LoVo (cell line): ENCODE data around the gene NAA38.
A peak's percentile ranks its signal among the peaks of the same experiment; 100 is the strongest.

Experiments
- DNase-seq: peaks from one replicate; pipeline ENCODE4 v3.0.0-alpha.2; 2016; ENCODE audit warnings: low spot score

The NAA38 gene

GRCh38 chr17:7852919-7853690 lies 4.3 kb downstream of the NAA38 start:
- DNase-seq = no peak

GRCh38 chr17:7852262-7852670 lies 5.1 kb downstream of the NAA38 start:
- no peak for DNase-seq

GRCh38 chr17:7851438-7852261 lies 5.7 kb downstream of the NAA38 start:
- DNase-seq = peak; percentile 93

GRCh38 chr17:7850701-7851437 lies 6.5 kb downstream of the NAA38 start:
- no peak for DNase-seq

- DNase-seq = no peak
Observed at GRCh38 chr17:7849751-7850504, 7.4 kb downstream of the NAA38 start.

- DNase-seq = no peak
Observed at GRCh38 chr17:7849130-7849750, 8.1 kb downstream of the NAA38 start.

GRCh38 chr17:7848739-7849129 lies 8.6 kb downstream of the NAA38 start:
- no peak for DNase-seq

GRCh38 chr17:7848131-7848579 lies 9.2 kb downstream of the NAA38 start:
- no peak for DNase-seq

- DNase-seq = no peak
Observed at GRCh38 chr17:7846765-7847661, 10.3 kb downstream of the NAA38 start.

- no peak for DNase-seq
Observed at GRCh38 chr17:7846063-7846735, 11.2 kb downstream of the NAA38 start.

GRCh38 chr17:7845359-7846062 lies 11.8 kb downstream of the NAA38 start:
- no peak for DNase-seq

GRCh38 chr17:7844292-7845154 lies 12.8 kb downstream of the NAA38 start:
- DNase-seq = peak; percentile 95

GRCh38 chr17:7843536-7844291 lies 13.6 kb downstream of the NAA38 start:
- peak; percentile 82 for DNase-seq

GRCh38 chr17:7843257-7843535 lies 14.2 kb downstream of the NAA38 start:
- DNase-seq = no peak

- peak; percentile 72 for DNase-seq
Observed at GRCh38 chr17:7842380-7843256, 14.7 kb downstream of the NAA38 start.

- peak; percentile 92 for DNase-seq
Observed at GRCh38 chr17:7841915-7842379, 15.4 kb downstream of the NAA38 start.
